Breast epithelium (tissue), 4 donors: ENCODE measurements around the gene SH2D3A. TPM values are rescaled to one million over a fixed set of nuclear protein-coding genes. Genes with fewer than 3 reads are reported as not detected.

Experiments used
- DNase-seq, 2 donors: peaks; one replicate each; pipeline ENCODE4 v3.0.0-alpha.2; 2019; ENCODE audit warnings: low spot score in 2 of 2
- H3K27ac ChIP-seq, 2 donors: fragments of 200-600 bp; sonication (generic) in 1 of 2; one replicate each; pipeline ENCODE4 v1.5.1; 2016 to 2019; ENCODE audit warnings: mild to moderate bottlenecking in 1 of 2
- H3K27me3 ChIP-seq, 2 donors: fragments of 200-600 bp; sonication (generic) in 1 of 2; one replicate each; pipeline versions ENCODE4 v1.5.1 to v1.6.0; 2017 to 2019; ENCODE audit warnings: control low read depth in 1 of 2, mild to moderate bottlenecking in 1 of 2
- H3K36me3 ChIP-seq: fragments of 200-600 bp; one replicate; pipeline ENCODE4 v1.5.1; 2019
- H3K4me1 ChIP-seq, 2 donors: fragments of 200-600 bp; sonication (generic); one replicate each; pipeline ENCODE4 v1.5.1; 2016 to 2019; ENCODE audit warnings: control low read depth in 1 of 2
- H3K4me3 ChIP-seq, 3 donors: fragments of 200-600 bp; sonication (generic); 1 replicate in 2 of 3; 2 replicates in 1 of 3; pipeline ENCODE4 v1.5.1; 2016 to 2019; ENCODE audit warnings: mild to moderate bottlenecking in 3 of 3, moderate library complexity in 2 of 3
- H3K9me3 ChIP-seq, 2 donors: fragments of 200-600 bp; sonication (generic) in 1 of 2; one replicate each; pipeline ENCODE4 v1.5.1; 2016 to 2019; ENCODE audit warnings: control low read depth in 1 of 2
- POLR2A ChIP-seq: fragments of 450-650 bp; IDR thresholded peaks from one replicate; pipeline ENCODE4 v1.6.1; 2016; ENCODE audit warnings: antibody characterized with exemption, mild to moderate bottlenecking, moderate library complexity
- POLR2AphosphoS5 ChIP-seq, 3 donors: sonication (generic); formaldehyde crosslinking; IDR thresholded peaks; one replicate each; pipeline ENCODE4 v1.6.1; 2017; ENCODE audit warnings: antibody characterized with exemption in 3 of 3
- intact Hi-C: fragments of 100-400 bp; cut with DNase I; formaldehyde crosslinking; loops from one replicate; pipeline ENCODE4 v1.15.1; 2023; ENCODE audit warnings: low total_unique reads
- total RNA-seq, 3 donors: library from RNA; depleted of rRNA; stranded (reverse); fragments of >200 nt; gene quantifications; one replicate each; pipeline ENCODE4 v1.1.0, GENCODE V29; 2016
- TF ChIP-seq, protein P1 (sequence below), 3 donors: fragments of 450-650 bp; IDR thresholded peaks; one replicate each; pipeline ENCODE4 v1.5.1; 2016 to 2017; ENCODE audit warnings: antibody characterized with exemption in 3 of 3, mild to moderate bottlenecking in 3 of 3, moderate library complexity in 3 of 3

The SH2D3A gene
- total RNA-seq, 3 donors from 2014 or later = 0.96 to 38.2 (median 18.4) TPM

DNA sequence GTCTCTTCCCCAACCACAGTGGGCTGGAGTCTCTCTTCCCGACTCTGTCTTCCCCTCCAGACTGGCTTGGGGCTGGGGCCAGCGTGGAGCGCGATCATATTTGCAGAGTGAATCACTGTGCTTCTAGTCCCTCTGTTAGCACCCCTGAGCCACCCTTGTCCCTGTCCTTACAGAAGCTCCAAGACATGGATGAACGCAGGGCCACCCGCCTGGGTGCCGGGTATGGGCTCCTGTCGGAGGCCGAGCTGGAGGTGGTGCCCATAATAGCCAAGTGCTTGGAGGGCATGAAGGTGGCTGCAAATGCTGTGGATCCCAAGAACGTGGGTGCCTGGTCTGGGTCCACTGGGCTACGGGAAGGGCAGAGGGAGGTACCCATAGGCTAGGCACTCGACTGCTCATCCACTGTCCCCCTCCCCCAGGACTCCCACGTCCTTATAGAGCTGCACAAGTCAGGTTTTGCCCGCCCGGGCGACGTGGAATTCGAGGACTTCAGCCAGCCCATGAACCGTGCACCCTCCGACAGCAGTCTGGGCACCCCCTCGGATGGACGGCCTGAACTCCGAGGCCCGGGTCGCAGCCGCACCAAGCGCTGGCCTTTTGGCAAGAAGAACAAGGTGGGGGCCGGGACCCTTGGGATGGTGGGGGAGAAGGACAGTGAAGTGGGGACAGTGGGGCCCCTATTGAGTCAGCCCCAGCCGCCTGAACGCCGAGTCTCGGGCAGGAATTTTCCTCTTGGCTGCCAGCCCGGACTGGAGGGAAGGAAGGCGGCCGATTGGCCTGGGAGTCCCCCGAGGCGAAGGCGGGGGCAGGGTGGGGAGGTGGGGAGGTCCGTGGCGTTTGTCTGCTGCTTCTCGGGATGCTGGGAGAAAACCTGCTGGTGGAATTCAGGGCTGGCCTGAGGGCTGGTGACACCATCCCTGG, 22.6 kb downstream of the SH2D3A start:
- Histone ChIP-seq H3K4me3 (peak overlapping the region; percentile 17 to 53 (median 22)), H3K36me3 (no peaks in the 10 kb centered on the region), H3K27me3 (no peaks in the 10 kb centered on the region), H3K27ac (peak overlapping the region; percentile 70 to 83), H3K4me1 (peaks cover 10 to 17% of the 10 kb centered on the region in 2 donors), H3K9me3 (no peaks in the 10 kb centered on the region)
- TF ChIP-seq, protein P1, sequence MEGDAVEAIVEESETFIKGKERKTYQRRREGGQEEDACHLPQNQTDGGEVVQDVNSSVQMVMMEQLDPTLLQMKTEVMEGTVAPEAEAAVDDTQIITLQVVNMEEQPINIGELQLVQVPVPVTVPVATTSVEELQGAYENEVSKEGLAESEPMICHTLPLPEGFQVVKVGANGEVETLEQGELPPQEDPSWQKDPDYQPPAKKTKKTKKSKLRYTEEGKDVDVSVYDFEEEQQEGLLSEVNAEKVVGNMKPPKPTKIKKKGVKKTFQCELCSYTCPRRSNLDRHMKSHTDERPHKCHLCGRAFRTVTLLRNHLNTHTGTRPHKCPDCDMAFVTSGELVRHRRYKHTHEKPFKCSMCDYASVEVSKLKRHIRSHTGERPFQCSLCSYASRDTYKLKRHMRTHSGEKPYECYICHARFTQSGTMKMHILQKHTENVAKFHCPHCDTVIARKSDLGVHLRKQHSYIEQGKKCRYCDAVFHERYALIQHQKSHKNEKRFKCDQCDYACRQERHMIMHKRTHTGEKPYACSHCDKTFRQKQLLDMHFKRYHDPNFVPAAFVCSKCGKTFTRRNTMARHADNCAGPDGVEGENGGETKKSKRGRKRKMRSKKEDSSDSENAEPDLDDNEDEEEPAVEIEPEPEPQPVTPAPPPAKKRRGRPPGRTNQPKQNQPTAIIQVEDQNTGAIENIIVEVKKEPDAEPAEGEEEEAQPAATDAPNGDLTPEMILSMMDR (IDR thresholded peaks at IDR 0.05) = peak in 1 of 3 donors; percentile 16
- TF ChIP-seq POLR2AphosphoS5 (IDR thresholded peaks at IDR 0.05) (peak; percentile 32 to 59 (median 50)), POLR2A (no peak)
- intact Hi-C loops = loop anchor here (5.0 to 10.0 kb wide), 2 partner anchors 832 to 1050 kb away; partner anchors contain the start of genes CAPS and RPL36
- DNase-seq = peak; percentile 80 to 93

DNA sequence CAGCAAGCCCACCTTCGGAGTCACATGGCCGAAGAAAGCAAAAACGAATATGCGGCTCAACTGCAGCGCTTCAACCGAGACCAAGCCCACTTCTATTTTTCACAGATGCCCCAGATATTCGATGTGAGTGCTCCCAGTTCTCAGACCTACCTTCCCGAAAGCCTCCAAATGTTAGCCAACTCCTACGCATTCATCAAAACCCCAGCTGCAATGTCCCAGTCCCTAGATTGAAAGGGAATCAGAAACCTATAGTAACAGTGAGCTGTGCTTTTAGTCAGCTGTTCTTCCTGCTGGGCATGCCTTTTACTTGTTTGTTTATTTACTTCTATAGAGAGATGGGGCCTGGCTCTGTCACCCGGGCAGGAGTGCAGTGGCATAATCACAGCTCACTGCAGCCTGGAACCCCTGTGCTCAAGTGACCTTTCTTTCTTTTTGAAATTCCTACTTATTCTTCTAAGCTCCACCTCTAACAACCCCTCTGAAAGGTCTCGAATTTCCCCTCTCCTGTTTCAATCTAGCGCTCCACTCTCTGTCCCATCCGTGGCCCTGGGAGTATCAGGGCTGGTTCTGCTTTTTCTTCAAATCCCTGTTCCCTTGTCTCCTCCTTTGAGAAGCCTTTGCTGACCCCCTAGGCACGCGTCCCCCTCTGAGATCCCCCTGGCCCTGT, 23.4 kb downstream of the SH2D3A start:
- TF ChIP-seq POLR2AphosphoS5 (IDR thresholded peaks at IDR 0.05) (no peak), POLR2A (no peak)
- TF ChIP-seq, protein P1 (IDR thresholded peaks at IDR 0.05) = no peak
- Histone ChIP-seq H3K27me3 (no peaks in the 10 kb centered on the region), H3K4me1 (peaks cover 10 to 21% of the 10 kb centered on the region in 2 donors), H3K4me3 (peak overlapping the region in 2 of 3 donors; percentile 17 to 53), H3K36me3 (no peaks in the 10 kb centered on the region), H3K9me3 (no peaks in the 10 kb centered on the region), H3K27ac (peak overlapping the region; percentile 70 to 83)
- no peak for DNase-seq
- intact Hi-C loops = loop anchor here (10.0 kb wide), 1 partner anchor 1049 kb away; the partner anchor contains the start of gene RPL36

DNA sequence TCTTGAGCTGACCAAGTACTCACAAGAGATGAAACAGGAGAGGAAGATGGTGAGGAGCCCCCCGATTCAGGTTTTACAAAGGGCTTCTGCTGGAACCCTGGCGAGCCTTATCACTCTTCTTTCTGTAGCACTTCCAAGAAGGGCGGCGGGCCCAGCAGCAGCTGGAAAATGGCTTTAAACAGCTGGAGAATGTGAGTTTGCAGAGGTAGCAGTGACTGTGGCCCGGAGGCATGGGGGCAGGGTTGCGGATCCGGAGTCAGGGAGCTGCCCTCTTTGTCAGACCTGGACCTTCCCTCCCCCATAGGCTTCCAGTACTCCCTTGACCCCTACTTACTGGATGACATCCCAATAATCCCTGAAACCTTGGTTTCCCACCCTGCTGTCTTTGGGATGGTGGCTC, 24.2 kb downstream of the SH2D3A start:
- Histone ChIP-seq H3K27me3 (no peaks in the 10 kb centered on the region), H3K9me3 (no peaks in the 10 kb centered on the region), H3K27ac (peak overlapping the region; percentile 70 to 83), H3K36me3 (no peaks in the 10 kb centered on the region), H3K4me1 (peaks cover 13 to 28% of the 10 kb centered on the region in 2 donors), H3K4me3 (no peak overlapping the region)
- TF ChIP-seq POLR2AphosphoS5 (IDR thresholded peaks at IDR 0.05) (no peak), POLR2A (no peak)
- TF ChIP-seq, protein P1 (IDR thresholded peaks at IDR 0.05) = no peak
- intact Hi-C loops = loop anchor here (10.0 kb wide), 1 partner anchor 1048 kb away; the partner anchor contains the start of gene RPL36
- DNase-seq = no peak

DNA sequence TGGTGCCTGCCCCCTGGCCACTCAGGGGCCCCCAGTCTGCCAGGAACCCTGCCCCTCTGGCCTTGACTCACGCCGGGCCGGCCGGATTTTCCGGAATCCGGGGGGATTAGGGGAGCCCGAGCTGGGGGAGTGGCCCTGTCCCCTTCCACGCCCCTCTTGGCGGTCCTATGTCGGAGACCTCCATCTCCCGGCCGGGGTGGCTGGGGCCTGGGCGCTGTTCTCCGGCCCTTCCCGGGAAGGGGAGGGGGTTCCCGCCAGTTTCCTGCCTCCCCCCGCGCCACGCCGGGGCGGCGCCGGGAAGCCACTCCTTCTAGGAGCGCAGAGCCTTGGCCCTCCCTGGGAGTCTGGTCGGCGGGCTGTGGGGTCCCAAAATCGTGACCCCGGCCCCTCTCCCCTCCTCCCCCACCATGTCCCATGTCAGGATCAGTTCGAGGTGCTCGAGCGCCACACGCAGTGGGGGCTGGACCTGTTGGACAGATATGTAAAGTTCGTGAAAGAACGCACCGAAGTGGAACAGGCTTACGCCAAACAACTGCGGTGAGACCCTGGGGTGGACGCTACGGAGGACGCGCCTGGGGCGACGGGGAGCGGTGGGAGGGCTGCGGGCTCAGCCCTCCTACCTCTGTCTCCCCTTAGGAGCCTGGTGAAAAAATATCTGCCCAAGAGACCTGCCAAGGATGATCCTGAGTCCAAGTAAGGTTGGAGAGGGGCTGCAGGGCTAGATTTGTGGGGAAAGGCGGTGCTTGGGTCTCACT, 26.5 kb downstream of the SH2D3A start:
- H3K27me3 ChIP-seq = no peaks in the 10 kb centered on the region
- no peak for DNase-seq
- no peaks in the 10 kb centered on the region for H3K36me3 ChIP-seq
- no peaks in the 10 kb centered on the region for H3K9me3 ChIP-seq
- peaks cover 16 to 35% of the 10 kb centered on the region in 2 donors for H3K4me1 ChIP-seq
- intact Hi-C loops = loop anchor here (10.0 kb wide), 1 partner anchor 1046 kb away; the partner anchor contains the start of gene RPL36
- peak overlapping the region; percentile 69 to 92 (median 80) for H3K4me3 ChIP-seq
- TF ChIP-seq, protein P1 (IDR thresholded peaks at IDR 0.05) = no peak
- peak; percentile 17 for TF ChIP-seq POLR2A
- TF ChIP-seq POLR2AphosphoS5 (IDR thresholded peaks at IDR 0.05) = peak in 2 of 3 donors; percentile 38 to 45
- peak overlapping the region; percentile 96 to 99 for H3K27ac ChIP-seq
